NCI-H82 (cell line): ENCODE data around the gene ALK.
"Not testable (repeated sequence)": the region's sequence is repeated elsewhere in the genome, so short reads cannot be mapped to it uniquely, and the experiment has no call there.

Experiments
- DNase-seq: peaks from one replicate; lab custom pipeline; 2025; lab: John Stamatoyannopoulos, UW

ALK gene

GRCh38 chr2:29273685-29274611 is 647.4 kb downstream of the ALK start:
- DNase-seq: no peak

GRCh38 chr2:29273004-29273684 is 648.2 kb downstream of the ALK start:
- no peak for DNase-seq

GRCh38 chr2:29272311-29272710 is 649.1 kb downstream of the ALK start:
- peak; percentile 46 for DNase-seq

- no peak for DNase-seq
These were observed 650.7 kb downstream of the ALK start for GRCh38 chr2:29270701-29271121.

- DNase-seq: no peak
These were observed 651.6 kb downstream of the ALK start for GRCh38 chr2:29269765-29270109.

- DNase-seq: peak; percentile 87
These were observed 652.2 kb downstream of the ALK start for GRCh38 chr2:29269095-29269764.

GRCh38 chr2:29267720-29268119 is 653.7 kb downstream of the ALK start:
- no peak for DNase-seq

GRCh38 chr2:29263886-29264285 is 657.5 kb downstream of the ALK start:
- DNase-seq: no peak

GRCh38 chr2:29262681-29263260 is 658.6 kb downstream of the ALK start:
- DNase-seq: peak; percentile 88

- no peak for DNase-seq
These were observed 660.4 kb downstream of the ALK start for GRCh38 chr2:29261003-29261402.

- no peak for DNase-seq
These were observed 661.1 kb downstream of the ALK start for GRCh38 chr2:29260142-29260772.

GRCh38 chr2:29259221-29259620 is 662.2 kb downstream of the ALK start:
- no peak for DNase-seq

GRCh38 chr2:29255004-29255403 is 666.4 kb downstream of the ALK start:
- no peak for DNase-seq

- not testable (repeated sequence) for DNase-seq
These were observed 667.7 kb downstream of the ALK start for GRCh38 chr2:29253495-29254275.

- no peak for DNase-seq
These were observed 668.4 kb downstream of the ALK start for GRCh38 chr2:29253026-29253425.

- DNase-seq: no peak
These were observed 670.0 kb downstream of the ALK start for GRCh38 chr2:29251406-29251805.

- DNase-seq: no peak
These were observed 670.4 kb downstream of the ALK start for GRCh38 chr2:29250977-29251376.

GRCh38 chr2:29249666-29250253 is 671.6 kb downstream of the ALK start:
- peak; percentile 96 for DNase-seq

- no peak for DNase-seq
These were observed 674.0 kb downstream of the ALK start for GRCh38 chr2:29247336-29247914.
